NB4 (cell line): ENCODE results near the gene ANKRD50.
A peak's percentile ranks its signal among the peaks of the same experiment; 100 is the strongest.

ENCODE experiments used
- DNase-seq: peaks from one replicate; pipeline ENCODE4 v3.0.0; 2010; ENCODE audit warnings: low read depth
- H3K4me3 ChIP-seq: one replicate; pipeline ENCODE4 v1.5.1; 2011; ENCODE audit warnings: mild to moderate bottlenecking, low read depth, low read length, moderate library complexity
- MAX ChIP-seq: IDR thresholded peaks from 2 replicates; pipeline ENCODE4 v1.6.1; 2011; ENCODE audit warnings: low read depth, low read length
- MYC ChIP-seq: IDR thresholded peaks from 2 replicates; pipeline ENCODE4 v1.6.1; 2011; ENCODE audit warnings: low read depth, low read length
- POLR2A ChIP-seq: IDR thresholded peaks from 2 replicates; pipeline ENCODE4 v1.6.1; 2011; ENCODE audit warnings: mild to moderate bottlenecking; ENCODE audit not compliant: insufficient read length; ENCODE audit errors: extremely low read depth
- TF ChIP-seq, protein P1 (sequence below): IDR thresholded peaks from one replicate; pipeline ENCODE4 v1.5.1; 2012; ENCODE audit warnings: low read depth, low read length

The ANKRD50 gene

DNA sequence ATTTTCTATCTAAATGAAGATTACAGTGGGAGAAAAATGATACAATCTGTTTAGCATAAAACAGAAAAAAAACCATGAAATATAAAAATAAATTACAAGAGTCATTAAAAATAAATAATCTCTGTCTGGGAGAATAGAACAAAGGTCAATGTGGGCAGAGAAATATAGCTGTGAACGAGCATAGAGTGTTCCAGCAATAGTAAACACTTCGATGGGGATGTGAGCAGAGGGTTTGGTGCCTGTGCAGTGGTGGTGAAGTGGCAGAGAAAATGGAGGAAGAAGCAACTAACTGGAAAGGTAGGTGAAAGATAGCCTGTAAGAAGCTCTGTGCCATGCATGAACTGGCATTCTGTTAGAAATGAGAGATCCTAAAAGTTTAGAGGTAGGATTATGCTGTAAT, 64.9 kb downstream of the ANKRD50 start:
- H3K4me3 ChIP-seq = no peak overlapping the region
- TF ChIP-seq, protein P1, sequence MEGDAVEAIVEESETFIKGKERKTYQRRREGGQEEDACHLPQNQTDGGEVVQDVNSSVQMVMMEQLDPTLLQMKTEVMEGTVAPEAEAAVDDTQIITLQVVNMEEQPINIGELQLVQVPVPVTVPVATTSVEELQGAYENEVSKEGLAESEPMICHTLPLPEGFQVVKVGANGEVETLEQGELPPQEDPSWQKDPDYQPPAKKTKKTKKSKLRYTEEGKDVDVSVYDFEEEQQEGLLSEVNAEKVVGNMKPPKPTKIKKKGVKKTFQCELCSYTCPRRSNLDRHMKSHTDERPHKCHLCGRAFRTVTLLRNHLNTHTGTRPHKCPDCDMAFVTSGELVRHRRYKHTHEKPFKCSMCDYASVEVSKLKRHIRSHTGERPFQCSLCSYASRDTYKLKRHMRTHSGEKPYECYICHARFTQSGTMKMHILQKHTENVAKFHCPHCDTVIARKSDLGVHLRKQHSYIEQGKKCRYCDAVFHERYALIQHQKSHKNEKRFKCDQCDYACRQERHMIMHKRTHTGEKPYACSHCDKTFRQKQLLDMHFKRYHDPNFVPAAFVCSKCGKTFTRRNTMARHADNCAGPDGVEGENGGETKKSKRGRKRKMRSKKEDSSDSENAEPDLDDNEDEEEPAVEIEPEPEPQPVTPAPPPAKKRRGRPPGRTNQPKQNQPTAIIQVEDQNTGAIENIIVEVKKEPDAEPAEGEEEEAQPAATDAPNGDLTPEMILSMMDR = no peak
- DNase-seq = no peak

GRCh38 chr4:124644621-124645020, 67.9 kb downstream of the ANKRD50 start:
- no peak overlapping the region for H3K4me3 ChIP-seq
- DNase-seq = no peak
- TF ChIP-seq MYC = no peak
- no peak for TF ChIP-seq POLR2A
- TF ChIP-seq, protein P1 = no peak
- no peak for TF ChIP-seq MAX

- H3K4me3 ChIP-seq = no peak overlapping the region
- TF ChIP-seq, protein P1 = no peak
- TF ChIP-seq POLR2A (no peak), MYC (no peak), MAX (no peak)
- no peak for DNase-seq
These were observed 69.7 kb downstream of the ANKRD50 start for GRCh38 chr4:124642846-124643245.

- TF ChIP-seq, protein P1 = no peak
- TF ChIP-seq MAX (no peak), POLR2A (no peak), MYC (no peak)
- no peak overlapping the region for H3K4me3 ChIP-seq
- DNase-seq = peak; percentile 34
These were observed 70.7 kb downstream of the ANKRD50 start for GRCh38 chr4:124641715-124642381.

GRCh38 chr4:124640022-124640730, 72.4 kb downstream of the ANKRD50 start:
- DNase-seq = no peak
- no peak for TF ChIP-seq MYC
- no peak for TF ChIP-seq POLR2A
- TF ChIP-seq, protein P1 = no peak
- TF ChIP-seq MAX = no peak
- H3K4me3 ChIP-seq = no peak overlapping the region

- H3K4me3 ChIP-seq = no peak overlapping the region
- no peak for DNase-seq
- no peak for TF ChIP-seq POLR2A
- TF ChIP-seq MYC = no peak
- no peak for TF ChIP-seq MAX
- TF ChIP-seq, protein P1 = no peak
These were observed 75.2 kb downstream of the ANKRD50 start for GRCh38 chr4:124637321-124637720.
